H9 (cell line): ENCODE results near the gene NKG7. TPM values are rescaled to one million over a fixed set of nuclear protein-coding genes. Genes with fewer than 3 reads are reported as not detected.

Experiments
- DNase-seq: peaks from one replicate; pipeline ENCODE4 v3.0.0-alpha.2; 2017
- H2AFZ ChIP-seq: one replicate; pipeline ENCODE4 v1.6.1; 2013; ENCODE audit warnings: mild to moderate bottlenecking, low read length, control low read depth, moderate library complexity
- H2AK5ac ChIP-seq: 2 replicates; pipeline ENCODE4 v1.6.1; 2013; ENCODE audit warnings: low read length, control low read depth, mixed read lengths; ENCODE audit not compliant: insufficient read length
- H2BK120ac ChIP-seq: one replicate; pipeline ENCODE4 v1.6.1; 2013; ENCODE audit warnings: low read depth, mild to moderate bottlenecking, low read length, control low read depth, inconsistent platforms; ENCODE audit not compliant: poor library complexity, severe bottlenecking
- H2BK12ac ChIP-seq: 2 replicates; pipeline ENCODE4 v1.6.1; 2013; ENCODE audit warnings: low read length, control low read depth, mixed read lengths, low read depth; ENCODE audit not compliant: insufficient read length
- H2BK15ac ChIP-seq: 2 replicates; pipeline ENCODE4 v1.6.1; 2013; ENCODE audit warnings: low read depth, low read length, control low read depth
- H2BK20ac ChIP-seq: one replicate; pipeline ENCODE4 v1.6.1; 2013; ENCODE audit warnings: low read depth, mild to moderate bottlenecking, low read length, control low read depth, inconsistent platforms; ENCODE audit not compliant: poor library complexity, severe bottlenecking
- H2BK5ac ChIP-seq: 2 replicates; pipeline ENCODE4 v1.6.1; 2013; ENCODE audit warnings: low read length, control low read depth, mixed read lengths; ENCODE audit not compliant: insufficient read length
- H3K14ac ChIP-seq: 2 replicates; pipeline ENCODE4 v1.6.1; 2013; ENCODE audit warnings: low read length, control low read depth; ENCODE audit not compliant: insufficient read depth
- H3K18ac ChIP-seq: 2 replicates; pipeline ENCODE4 v1.6.1; 2013; ENCODE audit warnings: low read depth, mild to moderate bottlenecking, mixed read lengths, low read length, control low read depth; ENCODE audit not compliant: insufficient read length
- H3K23ac ChIP-seq: 2 replicates; pipeline ENCODE4 v1.6.1; 2013; ENCODE audit warnings: low read length, control low read depth, mixed read lengths, low read depth; ENCODE audit not compliant: insufficient read length
- H3K23me2 ChIP-seq: 2 replicates; pipeline ENCODE4 v1.6.1; 2013; ENCODE audit warnings: low read depth, mild to moderate bottlenecking, mixed read lengths, low read length, control low read depth; ENCODE audit not compliant: insufficient read length, poor library complexity, severe bottlenecking
- H3K27ac ChIP-seq: 2 replicates; pipeline ENCODE4 v1.5.1; 2013; ENCODE audit warnings: low read length, control low read depth, mixed read lengths, low read depth; ENCODE audit not compliant: insufficient read length
- H3K27me3 ChIP-seq: 2 replicates; pipeline ENCODE4 v1.6.1; 2013; ENCODE audit warnings: low read length, control low read depth, inconsistent platforms; ENCODE audit not compliant: insufficient read depth
- H3K4ac ChIP-seq: 2 replicates; pipeline ENCODE4 v1.6.1; 2013; ENCODE audit warnings: low read depth, mild to moderate bottlenecking, control low read depth, inconsistent platforms, low read length, moderate library complexity
- H3K4me1 ChIP-seq: 2 replicates; pipeline ENCODE4 v1.6.1; 2013; ENCODE audit warnings: low read length, control low read depth, inconsistent platforms; ENCODE audit not compliant: insufficient read depth
- H3K4me2 ChIP-seq: 2 replicates; pipeline ENCODE4 v1.6.1; 2013; ENCODE audit warnings: low read length, control low read depth, mixed read lengths; ENCODE audit not compliant: insufficient read length, insufficient read depth
- H3K56ac ChIP-seq: 2 replicates; pipeline ENCODE4 v1.6.1; 2013; ENCODE audit warnings: low read depth, mild to moderate bottlenecking, mixed read lengths, low read length, control low read depth; ENCODE audit not compliant: insufficient read length
- H3K79me1 ChIP-seq: 2 replicates; pipeline ENCODE4 v1.6.1; 2013; ENCODE audit warnings: low read depth, mild to moderate bottlenecking, moderate library complexity, low read length, control low read depth, inconsistent platforms; ENCODE audit not compliant: insufficient read depth, poor library complexity, severe bottlenecking
- H3K79me2 ChIP-seq: 2 replicates; pipeline ENCODE4 v1.6.1; 2013; ENCODE audit warnings: low read length, control low read depth, inconsistent platforms; ENCODE audit not compliant: insufficient read depth
- H3K9ac ChIP-seq: 2 replicates; pipeline ENCODE4 v1.6.1; 2013; ENCODE audit warnings: low read length, control low read depth, mixed read lengths; ENCODE audit not compliant: insufficient read length; ENCODE audit errors: extremely low read depth
- H3K9me3 ChIP-seq: one replicate; pipeline ENCODE4 v1.6.1; 2013; ENCODE audit warnings: low read depth, low read length, inconsistent platforms; ENCODE audit not compliant: control insufficient read depth
- H3T11ph ChIP-seq: one replicate; pipeline ENCODE4 v1.6.1; 2013; ENCODE audit warnings: mild to moderate bottlenecking, low read length, control low read depth, inconsistent platforms
- H4K20me1 ChIP-seq: one replicate; pipeline ENCODE4 v1.6.1; 2013; ENCODE audit not compliant: control insufficient read depth, insufficient read length, insufficient read depth
- H4K5ac ChIP-seq: 2 replicates; pipeline ENCODE4 v1.6.1; 2013; ENCODE audit warnings: low read depth, mild to moderate bottlenecking, mixed read lengths, low read length, control low read depth; ENCODE audit not compliant: insufficient read length
- H4K8ac ChIP-seq: replicated peaks from 2 replicates; pipeline ENCODE4 v1.6.1; 2013; ENCODE audit warnings: low read length, control low read depth, mixed read lengths, low read depth; ENCODE audit not compliant: insufficient read length
- H4K91ac ChIP-seq: 2 replicates; pipeline ENCODE4 v1.6.1; 2013; ENCODE audit warnings: low read depth, mild to moderate bottlenecking, moderate library complexity, mixed read lengths, low read length, control low read depth; ENCODE audit not compliant: insufficient read length
- H3K27ac Mint-ChIP-seq, 3 experiments: 2 replicates in 2 of 3; 3 replicates in 1 of 3; pipeline ENCODE4 v1.8.0; 2020 to 2021; ENCODE audit warnings: mixed read lengths in 3 of 3, mild to moderate bottlenecking in 1 of 3, moderate library complexity in 1 of 3
- H3K27me3 Mint-ChIP-seq: 2 replicates; pipeline ENCODE4 v1.8.0; 2021; ENCODE audit warnings: low read depth, mild to moderate bottlenecking, moderate library complexity, mixed read lengths
- H3K36me3 Mint-ChIP-seq, 3 experiments: 2 replicates in 2 of 3; 3 replicates in 1 of 3; pipeline ENCODE4 v1.8.0; 2020 to 2021; ENCODE audit warnings: low read depth in 3 of 3, mixed read lengths in 3 of 3; ENCODE audit not compliant: insufficient read depth in 1 of 3
- H3K4me1 Mint-ChIP-seq, 2 experiments: 2 replicates each; pipeline ENCODE4 v1.8.0; 2020; ENCODE audit warnings: mixed read lengths in 2 of 2
- H3K4me3 Mint-ChIP-seq, 2 experiments: 2 replicates in 1 of 2; 3 replicates in 1 of 2; pipeline ENCODE4 v1.8.0; 2020 to 2021; ENCODE audit warnings: mild to moderate bottlenecking in 2 of 2, mixed read lengths in 2 of 2, moderate library complexity in 1 of 2
- H3K9me3 Mint-ChIP-seq, 2 experiments: 2 replicates in 1 of 2; 3 replicates in 1 of 2; pipeline ENCODE4 v1.8.0; 2020; ENCODE audit warnings: mild to moderate bottlenecking in 2 of 2, mixed read lengths in 2 of 2, moderate library complexity in 1 of 2
- CTCF ChIP-seq: fragments of 200-600 bp; sonication (generic); conservative IDR thresholded peaks from 3 replicates; pipeline ENCODE4 v1.8.0; 2021; ENCODE audit warnings: antibody characterized with exemption, mild to moderate bottlenecking
- WGBS: extraction: QIAGEN DNeasy Blood & Tissue Kit; methylation state at CpG from one replicate; pipeline ENCODE4 v1.1.7; 2013; ENCODE audit warnings: missing lambda C conversion rate, low lambda C conversion rate, mixed read lengths; ENCODE audit not compliant: insufficient read length; ENCODE audit errors: extremely low coverage; 5-methylcytosine and 5-hydroxymethylcytosine counted together
- total RNA-seq: library from RNA; stranded (reverse); gene quantifications from 2 replicates; pipeline ENCODE4 v1.2.1, GENCODE V29; 2021

The NKG7 gene
- total RNA-seq, 1 experiment from 2014 or later = not detected

GRCh38 chr19:51352783-51353360, 19.6 kb downstream of the NKG7 start:
- Histone ChIP-seq H2AFZ (no peak overlapping the region), H3K23ac (no peak overlapping the region), H2BK5ac (no peak overlapping the region), H3K18ac (no peak overlapping the region), H3K79me1 (no peaks in the 10 kb centered on the region), H2BK20ac (no peak overlapping the region), H3K79me2 (no peaks in the 10 kb centered on the region), H2BK120ac (no peak overlapping the region), H3K4me2 (no peak overlapping the region), H3K4me1 (no peaks in the 10 kb centered on the region), H3K56ac (no peak overlapping the region), H3K27ac (no peak overlapping the region), H3K4ac (no peak overlapping the region), H2BK15ac (no peak overlapping the region), H4K8ac (no peak overlapping the region), H3K27me3 (no peaks in the 10 kb centered on the region), H3T11ph (no peak overlapping the region), H3K23me2 (no peaks in the 10 kb centered on the region), H3K9me3 (no peaks in the 10 kb centered on the region), H4K5ac (no peak overlapping the region), H2AK5ac (no peak overlapping the region), H4K20me1 (no peaks in the 10 kb centered on the region), H3K9ac (no peak overlapping the region), H3K14ac (no peak overlapping the region), H2BK12ac (no peak overlapping the region), H4K91ac (no peak overlapping the region)
- WGBS = no CpG with 5 or more reads among the region's 16 CpGs
- no peaks in the 10 kb centered on the region for H3K27me3 Mint-ChIP-seq
- peaks cover 4 to 22% (median 7%) of the 10 kb centered on the region in 3 experiments; a peak in 6 of 7 replicates for H3K36me3 Mint-ChIP-seq
- H3K9me3 Mint-ChIP-seq = no peaks in the 10 kb centered on the region
- no peak for DNase-seq
- no peak for TF ChIP-seq CTCF
- H3K4me1 Mint-ChIP-seq = peaks cover 13 to 18% of the 10 kb centered on the region in 2 experiments
- no peak overlapping the region for H3K4me3 Mint-ChIP-seq
- no peak overlapping the region for H3K27ac Mint-ChIP-seq
